Measurements from ENCODE around the gene NDE1. TPM values are rescaled to one million over a fixed set of nuclear protein-coding genes. Genes with fewer than 3 reads are reported as not detected.

The NDE1 gene
- total and polyA plus RNA-seq, 9 of the 15 experiments (the other 6 are each of a cell fraction or from before 2014, with no cell fraction given): 3.1 to 59.9 (median 30.0) TPM

DNA sequence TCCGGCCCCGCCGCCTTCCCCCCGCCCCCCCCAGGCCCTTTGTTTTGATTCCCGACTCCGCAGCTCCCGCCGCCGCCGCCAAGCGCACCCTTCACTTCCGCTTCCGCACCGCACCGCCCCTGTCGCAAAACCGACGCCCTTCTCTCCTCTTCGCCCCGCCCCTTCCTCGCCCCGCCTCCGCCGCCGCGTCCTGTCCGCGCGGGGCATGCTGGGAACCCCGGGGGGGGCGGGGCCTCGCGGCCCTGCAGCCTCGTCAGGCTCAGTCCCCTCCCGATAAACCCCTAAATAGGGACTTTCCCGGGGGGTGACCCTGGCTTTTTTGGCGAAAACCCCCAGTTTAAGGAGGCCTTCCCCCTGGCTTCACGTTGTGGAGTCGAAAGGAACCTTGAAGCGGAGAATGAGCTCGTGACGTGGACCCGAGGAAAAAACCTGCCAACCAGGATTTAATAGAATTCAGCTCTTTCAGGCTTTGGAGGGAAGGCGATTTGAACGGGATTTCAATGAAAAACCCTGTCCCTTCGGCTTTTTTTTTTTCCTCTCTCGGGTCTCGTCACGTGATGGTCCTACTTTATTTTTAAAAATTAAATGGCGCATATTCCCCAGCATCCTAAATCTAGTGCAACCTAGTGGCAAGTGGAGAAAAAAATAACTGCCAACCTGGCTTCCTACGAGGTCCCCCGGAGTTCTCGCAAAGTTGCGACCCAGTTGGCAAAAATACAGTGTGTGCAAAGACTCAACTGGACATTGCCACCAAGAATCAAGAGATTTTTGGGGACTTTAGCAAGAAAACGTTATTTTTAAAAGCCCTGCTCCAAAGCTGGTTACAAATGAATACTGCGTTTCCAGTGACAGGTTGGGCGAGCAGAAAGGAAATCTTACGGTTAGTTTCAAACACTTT, 6.7 kb upstream of the NDE1 start, which contains the start of gene MARF1 (continued):
- TF ChIP-seq YY1 (IDR thresholded peaks at IDR 0.05; ENCODE audit: borderline replicate concordance in 1 of 3, control insufficient read depth in 1 of 3, extremely low read depth in 1 of 3, insufficient read depth in 3 of 3, insufficient read length in 1 of 3, insufficient replicate concordance in 2 of 3, low read depth in 1 of 3, low read length in 2 of 3) (peak in 1 of 3 experiments; percentile 64), SRSF7 (optimal IDR thresholded peaks at IDR 0.05; ENCODE audit: low read depth, low read length) (no peak), HDAC3 (IDR thresholded peaks at IDR 0.05; ENCODE audit: borderline replicate concordance, partially characterized antibody) (no peak), NELFE (IDR thresholded peaks at IDR 0.05; ENCODE audit: insufficient read depth, insufficient read length) (no peak), ZNF124 (CRISPR knock-in tag; IDR thresholded peaks at IDR 0.05) (no peak), MTA2 (IDR thresholded peaks at IDR 0.05; ENCODE audit: low read depth) (no peak), SNRNP70 (optimal IDR thresholded peaks at IDR 0.05; ENCODE audit: low read depth, low read length) (no peak), TGIF2 (CRISPR knock-in tag; IDR thresholded peaks at IDR 0.05) (no peak), SMAD3 (CRISPR knock-in tag; conservative IDR thresholded peaks at IDR 0.05) (no peak), TSHZ1 (CRISPR knock-in tag; IDR thresholded peaks at IDR 0.05) (peak; percentile 41; the same call in 1 of the 2 replicates), ARID4B (CRISPR knock-in tag; IDR thresholded peaks at IDR 0.05) (no peak), CBFA2T2 (conservative IDR thresholded peaks at IDR 0.05) (peak; percentile 71)
- TF ChIP-seq, protein P1, sequence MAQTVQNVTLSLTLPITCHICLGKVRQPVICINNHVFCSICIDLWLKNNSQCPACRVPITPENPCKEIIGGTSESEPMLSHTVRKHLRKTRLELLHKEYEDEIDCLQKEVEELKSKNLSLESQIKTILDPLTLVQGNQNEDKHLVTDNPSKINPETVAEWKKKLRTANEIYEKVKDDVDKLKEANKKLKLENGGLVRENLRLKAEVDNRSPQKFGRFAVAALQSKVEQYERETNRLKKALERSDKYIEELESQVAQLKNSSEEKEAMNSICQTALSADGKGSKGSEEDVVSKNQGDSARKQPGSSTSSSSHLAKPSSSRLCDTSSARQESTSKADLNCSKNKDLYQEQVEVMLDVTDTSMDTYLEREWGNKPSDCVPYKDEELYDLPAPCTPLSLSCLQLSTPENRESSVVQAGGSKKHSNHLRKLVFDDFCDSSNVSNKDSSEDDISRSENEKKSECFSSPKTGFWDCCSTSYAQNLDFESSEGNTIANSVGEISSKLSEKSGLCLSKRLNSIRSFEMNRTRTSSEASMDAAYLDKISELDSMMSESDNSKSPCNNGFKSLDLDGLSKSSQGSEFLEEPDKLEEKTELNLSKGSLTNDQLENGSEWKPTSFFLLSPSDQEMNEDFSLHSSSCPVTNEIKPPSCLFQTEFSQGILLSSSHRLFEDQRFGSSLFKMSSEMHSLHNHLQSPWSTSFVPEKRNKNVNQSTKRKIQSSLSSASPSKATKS (CRISPR knock-in tag; IDR thresholded peaks at IDR 0.05): no peak
- TF ChIP-seq, protein P2, sequence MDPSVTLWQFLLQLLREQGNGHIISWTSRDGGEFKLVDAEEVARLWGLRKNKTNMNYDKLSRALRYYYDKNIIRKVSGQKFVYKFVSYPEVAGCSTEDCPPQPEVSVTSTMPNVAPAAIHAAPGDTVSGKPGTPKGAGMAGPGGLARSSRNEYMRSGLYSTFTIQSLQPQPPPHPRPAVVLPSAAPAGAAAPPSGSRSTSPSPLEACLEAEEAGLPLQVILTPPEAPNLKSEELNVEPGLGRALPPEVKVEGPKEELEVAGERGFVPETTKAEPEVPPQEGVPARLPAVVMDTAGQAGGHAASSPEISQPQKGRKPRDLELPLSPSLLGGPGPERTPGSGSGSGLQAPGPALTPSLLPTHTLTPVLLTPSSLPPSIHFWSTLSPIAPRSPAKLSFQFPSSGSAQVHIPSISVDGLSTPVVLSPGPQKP (CRISPR knock-in tag; IDR thresholded peaks at IDR 0.05): no peak
